Activated naive CD4-positive, alpha-beta T cell treated with anti-CD3 and anti-CD28 coated beads, Interleukin-2, amount 50 U/mL, for 16 hours (primary cell): Measurements from ENCODE around the gene EPN1.
"Not testable (repeated sequence)": the region's sequence is repeated elsewhere in the genome, so short reads cannot be mapped to it uniquely, and the experiment has no call there.

Experiments used
- DNase-seq: peaks from one replicate; pipeline ENCODE4 v3.0.0-alpha.2; 2020

Gene EPN1

DNA sequence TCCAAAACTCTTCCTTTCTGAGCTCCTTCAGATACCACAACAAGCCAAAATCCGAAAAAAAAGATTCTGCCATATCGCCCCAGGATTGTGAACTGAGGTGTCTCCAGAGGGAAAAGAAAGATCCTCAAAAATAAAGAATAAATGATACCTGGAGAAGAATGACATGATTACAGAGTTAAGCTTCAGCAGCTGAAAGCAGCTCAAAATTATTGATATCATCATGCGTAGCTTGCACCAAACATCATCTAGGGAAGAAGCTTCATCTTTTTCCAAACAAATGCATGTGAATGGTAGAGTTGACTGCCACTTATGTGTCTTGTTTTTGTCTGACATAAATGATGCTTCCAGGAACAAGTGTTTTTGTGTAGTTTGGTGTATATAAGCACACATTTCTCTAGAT, 63.3 kb downstream of the EPN1 start, which contains the start of gene NLRP9:
TSS of gene NLRP9 (minus strand) at position 101 of the 400 bp plus-strand sequence. CDS start at position 73, 28 bp downstream.
- DNase-seq = no peak

DNA sequence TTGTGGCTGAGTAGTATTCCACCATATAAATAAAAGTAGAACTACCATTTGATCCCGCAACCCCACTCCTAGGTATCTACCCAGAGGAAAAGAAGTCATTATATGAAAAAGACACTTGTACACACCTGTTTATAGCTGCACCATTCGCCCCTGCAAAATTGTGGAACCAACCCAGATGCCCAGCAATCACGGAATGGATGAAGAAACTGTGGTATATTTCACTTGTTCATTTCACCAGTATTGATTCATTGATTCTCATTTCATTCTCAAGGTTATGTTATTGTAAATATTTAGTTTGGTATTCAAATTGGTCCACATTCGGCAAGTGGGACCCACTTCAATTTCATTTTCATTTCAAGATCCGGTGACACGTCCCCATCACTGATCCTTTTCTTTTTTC, 75.7 kb downstream of the EPN1 start:
- DNase-seq = no peak

DNA sequence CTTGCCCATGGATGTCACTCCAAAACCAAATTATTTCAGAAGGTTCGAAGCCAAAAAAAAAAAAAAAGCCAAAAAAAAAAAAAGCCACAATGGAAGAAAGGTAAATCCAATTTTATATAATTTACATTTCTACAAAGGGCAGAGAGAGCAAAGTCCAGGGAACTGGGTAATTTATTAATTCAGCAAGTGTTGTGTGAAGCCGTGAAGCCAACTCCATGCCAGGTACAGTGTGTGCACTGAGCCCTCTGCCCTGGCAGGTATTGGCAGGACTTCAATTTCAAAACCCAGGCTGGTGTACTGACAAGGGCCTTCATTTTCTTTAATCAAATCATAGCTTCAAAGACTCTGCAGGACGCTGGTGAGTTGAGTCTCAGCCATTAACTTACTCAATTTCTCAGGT, 78.4 kb downstream of the EPN1 start:
- DNase-seq = no peak

DNA sequence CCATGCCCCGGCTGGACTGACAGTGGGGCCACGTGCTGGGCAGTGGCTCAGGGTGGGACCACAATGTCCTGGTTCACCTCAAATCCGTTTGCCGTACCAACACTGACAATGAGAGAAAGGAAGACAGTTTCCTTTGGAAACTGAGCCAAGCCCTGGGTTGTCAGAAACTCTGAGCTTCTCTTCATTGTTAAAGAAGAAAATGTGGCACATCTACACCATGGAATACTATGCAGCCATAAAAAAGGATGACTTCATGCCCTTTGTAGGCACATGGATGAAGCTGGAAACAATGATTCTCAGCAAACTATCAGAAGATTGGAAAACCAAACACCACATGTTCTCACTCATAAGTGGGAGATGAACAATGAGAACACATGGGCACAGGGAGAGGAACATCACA, 81.8 kb downstream of the EPN1 start:
- not testable (repeated sequence) for DNase-seq

DNA sequence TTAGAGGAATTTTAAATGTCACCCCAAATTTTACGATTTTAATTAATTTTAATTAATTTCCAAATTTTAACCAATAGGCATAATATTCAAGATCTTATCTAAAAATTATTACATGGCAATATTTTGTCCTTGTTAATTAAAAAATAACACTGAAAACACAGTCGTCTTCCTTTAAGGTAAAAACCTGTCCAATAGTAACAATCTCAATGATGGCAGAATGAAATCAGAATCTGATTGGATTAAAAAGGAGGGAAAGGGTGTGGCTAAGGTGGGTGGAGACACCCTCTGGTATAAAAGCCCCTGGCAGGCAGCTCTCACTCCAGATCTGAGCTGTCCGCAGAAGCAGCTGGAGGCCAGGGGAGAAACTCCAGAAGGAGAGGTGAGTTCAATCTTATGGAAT, 83.8 kb downstream of the EPN1 start, which contains the start of gene RFPL4A:
TSS of gene RFPL4A (plus strand) at position 301 of the 400 bp plus-strand sequence. CDS start 2,704 bp downstream, outside the sequence.
- not testable (repeated sequence) for DNase-seq
